ENCODE results near the gene PRSS16. TPM values are rescaled to one million over a fixed set of nuclear protein-coding genes. Genes with fewer than 3 reads are reported as not detected.

The PRSS16 gene
- total and polyA plus RNA-seq, 9 of the 15 experiments (the other 6 are each of a cell fraction or from before 2014, with no cell fraction given) = 4.5 to 21.3 (median 12.1) TPM

DNA sequence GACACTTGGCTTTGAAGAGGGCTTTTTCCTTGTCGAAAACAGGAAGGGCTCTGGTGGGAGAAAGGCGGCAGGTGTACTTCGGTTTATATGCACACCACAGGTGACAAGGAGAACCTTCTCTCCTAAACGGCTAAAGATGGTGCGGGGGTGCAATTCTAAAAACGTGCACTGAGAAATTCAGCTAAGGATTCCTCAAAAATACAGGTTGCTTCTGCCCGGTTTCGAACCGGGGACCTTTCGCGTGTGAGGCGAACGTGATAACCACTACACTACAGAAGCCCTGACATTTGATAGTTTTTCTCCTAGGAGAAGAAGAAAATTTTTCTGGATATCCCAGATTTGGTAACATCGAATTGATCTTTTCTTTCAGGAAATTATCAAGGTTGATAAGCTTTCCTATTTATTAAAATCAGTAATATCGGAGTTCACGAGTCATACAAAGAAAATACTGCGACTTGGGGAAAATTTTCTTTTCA is 32.6 kb downstream of the PRSS16 start (continued):
- 0 out of 2 replicates have a peak, but pooled peaks have one; percentile 34 for TF ChIP-seq SOX6 (IDR thresholded peaks at IDR 0.05)
- peak; percentile 63; the same call in 1 of the 2 replicates for TF ChIP-seq FOXM1 (IDR thresholded peaks at IDR 0.05; ENCODE audit: low read depth)
- no peak for TF ChIP-seq FOXM1 (CRISPR knock-in tag; IDR thresholded peaks at IDR 0.05; ENCODE audit: low read depth)
- TF ChIP-seq, protein P1, sequence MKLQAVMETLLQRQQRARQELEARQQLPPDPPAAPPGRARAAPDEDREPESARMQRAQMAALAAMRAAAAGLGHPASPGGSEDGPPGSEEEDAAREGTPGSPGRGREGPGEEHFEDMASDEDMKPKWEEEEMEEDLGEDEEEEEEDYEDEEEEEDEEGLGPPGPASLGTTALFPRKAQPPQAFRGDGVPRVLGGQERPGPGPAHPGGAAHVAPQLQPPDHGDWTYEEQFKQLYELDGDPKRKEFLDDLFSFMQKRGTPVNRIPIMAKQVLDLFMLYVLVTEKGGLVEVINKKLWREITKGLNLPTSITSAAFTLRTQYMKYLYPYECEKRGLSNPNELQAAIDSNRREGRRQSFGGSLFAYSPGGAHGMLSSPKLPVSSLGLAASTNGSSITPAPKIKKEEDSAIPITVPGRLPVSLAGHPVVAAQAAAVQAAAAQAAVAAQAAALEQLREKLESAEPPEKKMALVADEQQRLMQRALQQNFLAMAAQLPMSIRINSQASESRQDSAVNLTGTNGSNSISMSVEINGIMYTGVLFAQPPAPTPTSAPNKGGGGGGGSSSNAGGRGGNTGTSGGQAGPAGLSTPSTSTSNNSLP (IDR thresholded peaks at IDR 0.05; ENCODE audit: borderline replicate concordance, low read depth, low read length) = peak; percentile 87; the same call in 1 of the 2 replicates
- 0 out of 2 replicates have a peak, but pooled peaks have one; percentile 13 for TF ChIP-seq CEBPB (tag; IDR thresholded peaks at IDR 0.05)
- peak; percentile 57 for TF ChIP-seq CXXC5 (CRISPR knock-in tag; IDR thresholded peaks at IDR 0.05)
- no peak for TF ChIP-seq SETDB1 (IDR thresholded peaks at IDR 0.05; ENCODE audit: low read length)
- TF ChIP-seq ZKSCAN8 (CRISPR knock-in tag; IDR thresholded peaks at IDR 0.05) = 0 out of 2 replicates have a peak, but pooled peaks have one; percentile 47
- TF ChIP-seq USF2 (CRISPR knock-in tag; IDR thresholded peaks at IDR 0.05) = no peak
- TF ChIP-seq JUND (IDR thresholded peaks at IDR 0.05; ENCODE audit: borderline replicate concordance, low read depth, low read length) = peak; percentile 46; the same call in 1 of the 2 replicates
- peak; percentile 67; the same call in 2 of the 3 replicates for TF ChIP-seq JUND (tag; IDR thresholded peaks at IDR 0.05; ENCODE audit: borderline replicate concordance, low read depth, low read length)
- no peak for TF ChIP-seq SMARCA5 (IDR thresholded peaks at IDR 0.05)
- no peak for TF ChIP-seq ZBTB17 (CRISPR knock-in tag; IDR thresholded peaks at IDR 0.05)
- TF ChIP-seq ZKSCAN1 (IDR thresholded peaks at IDR 0.05; ENCODE audit: low read depth, low read length) = 0 out of 2 replicates have a peak, but pooled peaks have one; percentile 56
- TF ChIP-seq, protein P2, sequence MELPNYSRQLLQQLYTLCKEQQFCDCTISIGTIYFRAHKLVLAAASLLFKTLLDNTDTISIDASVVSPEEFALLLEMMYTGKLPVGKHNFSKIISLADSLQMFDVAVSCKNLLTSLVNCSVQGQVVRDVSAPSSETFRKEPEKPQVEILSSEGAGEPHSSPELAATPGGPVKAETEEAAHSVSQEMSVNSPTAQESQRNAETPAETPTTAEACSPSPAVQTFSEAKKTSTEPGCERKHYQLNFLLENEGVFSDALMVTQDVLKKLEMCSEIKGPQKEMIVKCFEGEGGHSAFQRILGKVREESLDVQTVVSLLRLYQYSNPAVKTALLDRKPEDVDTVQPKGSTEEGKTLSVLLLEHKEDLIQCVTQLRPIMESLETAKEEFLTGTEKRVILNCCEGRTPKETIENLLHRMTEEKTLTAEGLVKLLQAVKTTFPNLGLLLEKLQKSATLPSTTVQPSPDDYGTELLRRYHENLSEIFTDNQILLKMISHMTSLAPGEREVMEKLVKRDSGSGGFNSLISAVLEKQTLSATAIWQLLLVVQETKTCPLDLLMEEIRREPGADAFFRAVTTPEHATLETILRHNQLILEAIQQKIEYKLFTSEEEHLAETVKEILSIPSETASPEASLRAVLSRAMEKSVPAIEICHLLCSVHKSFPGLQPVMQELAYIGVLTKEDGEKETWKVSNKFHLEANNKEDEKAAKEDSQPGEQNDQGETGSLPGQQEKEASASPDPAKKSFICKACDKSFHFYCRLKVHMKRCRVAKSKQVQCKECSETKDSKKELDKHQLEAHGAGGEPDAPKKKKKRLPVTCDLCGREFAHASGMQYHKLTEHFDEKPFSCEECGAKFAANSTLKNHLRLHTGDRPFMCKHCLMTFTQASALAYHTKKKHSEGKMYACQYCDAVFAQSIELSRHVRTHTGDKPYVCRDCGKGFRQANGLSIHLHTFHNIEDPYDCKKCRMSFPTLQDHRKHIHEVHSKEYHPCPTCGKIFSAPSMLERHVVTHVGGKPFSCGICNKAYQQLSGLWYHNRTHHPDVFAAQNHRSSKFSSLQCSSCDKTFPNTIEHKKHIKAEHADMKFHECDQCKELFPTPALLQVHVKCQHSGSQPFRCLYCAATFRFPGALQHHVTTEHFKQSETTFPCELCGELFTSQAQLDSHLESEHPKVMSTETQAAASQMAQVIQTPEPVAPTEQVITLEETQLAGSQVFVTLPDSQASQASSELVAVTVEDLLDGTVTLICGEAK (IDR thresholded peaks at IDR 0.05) = peak; percentile 67
- TF ChIP-seq, protein P2 (CRISPR knock-in tag; IDR thresholded peaks at IDR 0.05) = no peak
- no peak for TF ChIP-seq KDM2B (CRISPR knock-in tag; IDR thresholded peaks at IDR 0.05)
- TF ChIP-seq FOXK2 (conservative IDR thresholded peaks at IDR 0.05 in 1 of 2, IDR thresholded peaks at IDR 0.05 in 1 of 2; ENCODE audit: low read depth in 2 of 2) = peak in 1 of 2 experiments; percentile 76; a peak in 2 of 4 replicates
- TF ChIP-seq BCOR (IDR thresholded peaks at IDR 0.05) = peak; percentile 71; the same call in 1 of the 2 replicates

Measured in K562 (cell line).